GM13976 (cell line): ENCODE data around the gene TCEA3.

Experiments
- DNase-seq: peaks from one replicate; pipeline ENCODE4 v3.0.0; 2012; ENCODE audit warnings: low spot score
- CTCF ChIP-seq: IDR thresholded peaks from 2 replicates; pipeline ENCODE4 v1.5.1; 2012; ENCODE audit warnings: borderline replicate concordance, mild to moderate bottlenecking; ENCODE audit not compliant: insufficient read depth; ENCODE audit errors: extremely low read depth, missing control alignments, control extremely low read depth
- in situ Hi-C: fragments of 300-500 bp; cut with MboI; formaldehyde crosslinking; loops from one replicate; pipeline ENCODE4 v1.12.0; 2022; ENCODE audit warnings: low sequenced_read_pairs, mixed read lengths, inconsistent platforms; ENCODE audit not compliant: unreplicated experiment

Gene TCEA3

GRCh38 chr1:23424293-23425192, at the start of gene TCEA3:
TSS of gene TCEA3 (minus strand) at chr1:23424748. CDS start at chr1:23424633, 115 bp downstream.
- in situ Hi-C loops = no loop called here
- peak; percentile 53 for DNase-seq
- no peak for TF ChIP-seq CTCF

GRCh38 chr1:23473037-23473800, 48.7 kb upstream of the TCEA3 start:
- in situ Hi-C loops = no loop called here
- DNase-seq = no peak
- TF ChIP-seq CTCF = no peak

GRCh38 chr1:23472351-23473036, 47.9 kb upstream of the TCEA3 start:
- in situ Hi-C loops = no loop called here
- TF ChIP-seq CTCF = no peak
- no peak for DNase-seq

- in situ Hi-C loops = no loop called here
- TF ChIP-seq CTCF = no peak
- DNase-seq = no peak
Observed at GRCh38 chr1:23471473-23472075, 47.0 kb upstream of the TCEA3 start.

GRCh38 chr1:23470282-23471070, 45.9 kb upstream of the TCEA3 start:
- no peak for DNase-seq
- in situ Hi-C loops = no loop called here
- no peak for TF ChIP-seq CTCF

- TF ChIP-seq CTCF = no peak
- in situ Hi-C loops = no loop called here
- no peak for DNase-seq
Observed at GRCh38 chr1:23469372-23469982, 44.9 kb upstream of the TCEA3 start.
